HFFc6 (cell line): Measurements from ENCODE around the gene MAGEA2B. TPM values are rescaled to one million over a fixed set of nuclear protein-coding genes. Genes with fewer than 3 reads are reported as not detected.
"Not testable (repeated sequence)": the region's sequence is repeated elsewhere in the genome, so short reads cannot be mapped to it uniquely, and the experiment has no call there.

Experiments used
- DNase-seq: peaks from one replicate; pipeline ENCODE4 v3.0.0-alpha.2; 2018
- H3K27ac Mint-ChIP-seq: 2 replicates; pipeline ENCODE4 v1.8.0; 2020; ENCODE audit warnings: mild to moderate bottlenecking, mixed read lengths
- H3K27me3 Mint-ChIP-seq: 2 replicates; pipeline ENCODE4 v1.8.0; 2021; ENCODE audit warnings: mild to moderate bottlenecking, moderate library complexity, mixed read lengths; ENCODE audit not compliant: insufficient read depth
- H3K36me3 Mint-ChIP-seq: 2 replicates; pipeline ENCODE4 v1.8.0; 2021; ENCODE audit warnings: low read depth, mixed read lengths
- H3K4me1 Mint-ChIP-seq: 2 replicates; pipeline ENCODE4 v1.8.0; 2020; ENCODE audit warnings: low read depth, mixed read lengths
- H3K4me3 Mint-ChIP-seq: 2 replicates; pipeline ENCODE4 v1.8.0; 2020; ENCODE audit warnings: mild to moderate bottlenecking, moderate library complexity, mixed read lengths
- H3K9me3 Mint-ChIP-seq: 2 replicates; pipeline ENCODE4 v1.8.0; 2020; ENCODE audit warnings: mild to moderate bottlenecking, mixed read lengths
- long read RNA-seq: library from polyadenylated mRNA; unstranded; transcript quantifications from one replicate; pipeline ENCODE4 v2.0.0, GENCODE V29; 2019
- total RNA-seq, 6 experiments: library from RNA; stranded (reverse); fragmentation: NEBNext Ultra II Directional; extraction: Animal tissue kit (Norgen Biotek cat#: 25700); gene quantifications; 2 replicates in 1 of 6; 3 replicates in 5 of 6; pipeline ENCODE4 v1.2.3, GENCODE V29; 2021
- TF ChIP-seq, protein P1 (sequence below): fragments of 200-600 bp; sonication (generic); IDR thresholded peaks from 2 replicates; pipeline ENCODE4 v1.5.0; 2021; ENCODE audit warnings: antibody characterized with exemption, mild to moderate bottlenecking

The MAGEA2B gene, protein sequence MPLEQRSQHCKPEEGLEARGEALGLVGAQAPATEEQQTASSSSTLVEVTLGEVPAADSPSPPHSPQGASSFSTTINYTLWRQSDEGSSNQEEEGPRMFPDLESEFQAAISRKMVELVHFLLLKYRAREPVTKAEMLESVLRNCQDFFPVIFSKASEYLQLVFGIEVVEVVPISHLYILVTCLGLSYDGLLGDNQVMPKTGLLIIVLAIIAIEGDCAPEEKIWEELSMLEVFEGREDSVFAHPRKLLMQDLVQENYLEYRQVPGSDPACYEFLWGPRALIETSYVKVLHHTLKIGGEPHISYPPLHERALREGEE
- total RNA-seq, result not detected
- long read RNA-seq, result 0 reads

DNA sequence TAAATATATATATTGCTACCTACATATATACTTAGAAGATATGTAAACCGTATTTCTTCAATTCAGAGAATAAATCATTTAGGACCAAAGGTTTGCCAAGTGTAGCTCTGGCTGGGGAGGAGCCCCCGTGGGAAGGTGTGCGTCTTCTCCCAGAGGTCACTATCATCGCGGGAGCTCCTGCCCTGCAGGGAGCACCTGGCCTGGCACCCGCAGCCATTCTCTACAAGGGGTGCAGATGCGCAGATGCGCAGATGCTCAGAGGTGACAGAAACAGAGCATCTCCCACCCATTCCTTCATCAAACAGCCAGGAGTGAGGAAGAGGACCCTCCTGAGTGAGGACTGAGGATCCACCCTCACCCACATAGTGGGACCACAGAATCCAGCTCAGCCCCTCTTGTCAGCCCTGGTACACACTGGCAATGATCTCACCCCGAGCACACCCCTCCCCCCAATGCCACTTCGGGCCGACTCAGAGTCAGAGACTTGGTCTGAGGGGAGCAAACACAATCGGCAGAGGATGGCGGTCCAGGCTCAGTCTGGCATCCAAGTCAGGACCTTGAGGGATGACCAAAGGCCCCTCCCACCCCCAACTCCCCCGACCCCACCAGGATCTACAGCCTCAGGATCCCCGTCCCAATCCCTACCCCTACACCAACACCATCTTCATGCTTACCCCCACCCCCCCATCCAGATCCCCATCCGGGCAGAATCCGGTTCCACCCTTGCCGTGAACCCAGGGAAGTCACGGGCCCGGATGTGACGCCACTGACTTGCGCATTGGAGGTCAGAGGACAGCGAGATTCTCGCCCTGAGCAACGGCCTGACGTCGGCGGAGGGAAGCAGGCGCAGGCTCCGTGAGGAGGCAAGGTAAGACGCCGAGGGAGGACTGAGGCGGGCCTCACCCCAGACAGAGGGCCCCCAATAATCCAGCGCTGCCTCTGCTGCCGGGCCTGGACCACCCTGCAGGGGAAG, at the start of gene MAGEA2B:
MAGEA2B (plus strand) TSS at position 814 of the 973 bp plus-strand sequence. CDS start 2,479 bp downstream, outside the sequence.
- H3K4me3 Mint-ChIP-seq, H3K27me3 Mint-ChIP-seq, DNase-seq, H3K27ac Mint-ChIP-seq, H3K36me3 Mint-ChIP-seq, H3K4me1 Mint-ChIP-seq, H3K9me3 Mint-ChIP-seq: not testable (repeated sequence)

DNA sequence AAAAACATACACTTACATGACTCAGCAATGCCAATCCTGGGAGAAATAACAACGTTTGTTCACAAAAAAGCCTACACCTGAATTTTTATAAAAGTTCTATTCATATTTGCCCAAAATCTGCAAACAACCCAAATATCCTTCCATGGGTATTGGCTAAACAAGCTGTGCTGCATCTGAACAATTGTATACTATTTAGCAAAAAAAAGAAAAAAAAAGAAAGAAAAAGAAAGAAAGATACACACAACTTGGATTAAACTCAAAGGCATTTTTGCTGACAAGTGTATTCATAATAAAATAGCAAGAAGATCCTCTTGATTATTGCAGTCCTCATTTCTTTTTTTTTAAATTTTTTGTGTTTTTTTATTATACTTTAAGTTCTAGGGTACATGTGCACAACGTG, 40.3 kb upstream of the MAGEA2B start:
- no peak overlapping the region for H3K27ac Mint-ChIP-seq
- no peak overlapping the region for H3K4me3 Mint-ChIP-seq
- H3K9me3 Mint-ChIP-seq, result no peaks in the 10 kb centered on the region
- no peaks in the 10 kb centered on the region for H3K4me1 Mint-ChIP-seq
- DNase-seq, result no peak
- no peaks in the 10 kb centered on the region; the same call in 1 of the 2 replicates for H3K27me3 Mint-ChIP-seq
- H3K36me3 Mint-ChIP-seq, result no peaks in the 10 kb centered on the region
- TF ChIP-seq, protein P1, sequence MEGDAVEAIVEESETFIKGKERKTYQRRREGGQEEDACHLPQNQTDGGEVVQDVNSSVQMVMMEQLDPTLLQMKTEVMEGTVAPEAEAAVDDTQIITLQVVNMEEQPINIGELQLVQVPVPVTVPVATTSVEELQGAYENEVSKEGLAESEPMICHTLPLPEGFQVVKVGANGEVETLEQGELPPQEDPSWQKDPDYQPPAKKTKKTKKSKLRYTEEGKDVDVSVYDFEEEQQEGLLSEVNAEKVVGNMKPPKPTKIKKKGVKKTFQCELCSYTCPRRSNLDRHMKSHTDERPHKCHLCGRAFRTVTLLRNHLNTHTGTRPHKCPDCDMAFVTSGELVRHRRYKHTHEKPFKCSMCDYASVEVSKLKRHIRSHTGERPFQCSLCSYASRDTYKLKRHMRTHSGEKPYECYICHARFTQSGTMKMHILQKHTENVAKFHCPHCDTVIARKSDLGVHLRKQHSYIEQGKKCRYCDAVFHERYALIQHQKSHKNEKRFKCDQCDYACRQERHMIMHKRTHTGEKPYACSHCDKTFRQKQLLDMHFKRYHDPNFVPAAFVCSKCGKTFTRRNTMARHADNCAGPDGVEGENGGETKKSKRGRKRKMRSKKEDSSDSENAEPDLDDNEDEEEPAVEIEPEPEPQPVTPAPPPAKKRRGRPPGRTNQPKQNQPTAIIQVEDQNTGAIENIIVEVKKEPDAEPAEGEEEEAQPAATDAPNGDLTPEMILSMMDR, result no peak

DNA sequence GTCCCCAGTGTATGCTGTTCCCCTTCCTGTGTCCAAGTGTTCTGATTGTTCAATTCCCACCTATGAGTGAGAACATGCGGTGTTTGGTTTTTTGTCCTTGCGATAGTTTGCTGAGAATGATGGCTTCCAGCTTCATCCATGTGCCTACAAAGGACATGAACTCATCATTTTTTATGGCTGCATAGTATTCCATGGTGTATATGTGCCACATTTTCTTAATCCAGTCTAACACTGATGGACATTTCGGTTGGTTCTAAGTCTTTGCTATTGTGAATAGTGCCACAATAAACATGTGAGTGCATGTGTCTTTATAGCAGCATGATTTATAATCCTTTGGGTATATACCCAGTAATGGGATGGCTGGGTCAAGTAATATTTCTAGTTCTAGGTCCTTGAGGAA, 39.8 kb upstream of the MAGEA2B start:
- not testable (repeated sequence) for H3K9me3 Mint-ChIP-seq, H3K4me3 Mint-ChIP-seq, H3K27ac Mint-ChIP-seq, H3K27me3 Mint-ChIP-seq, H3K36me3 Mint-ChIP-seq, H3K4me1 Mint-ChIP-seq, DNase-seq

DNA sequence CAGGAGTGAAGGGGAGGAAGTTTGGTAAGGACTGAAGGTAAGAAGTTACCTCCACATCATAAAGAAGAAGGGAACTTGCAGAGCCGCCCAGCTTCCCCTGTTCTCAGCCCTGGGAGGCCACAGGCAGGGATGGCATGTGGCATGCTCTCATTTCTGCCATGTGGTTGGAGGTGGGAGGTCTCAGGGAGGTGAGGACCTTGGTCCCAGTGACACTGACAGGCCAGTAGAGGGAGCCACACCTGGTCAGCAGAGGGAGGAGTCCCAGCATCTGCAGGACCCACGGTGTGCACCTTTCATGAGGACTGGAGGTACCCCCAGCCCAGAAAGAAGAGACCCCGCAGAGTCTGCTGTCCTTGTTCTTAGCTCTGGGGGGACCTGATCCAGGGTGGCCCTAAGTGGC, 33.4 kb upstream of the MAGEA2B start:
- H3K36me3 Mint-ChIP-seq, H3K27me3 Mint-ChIP-seq, H3K4me3 Mint-ChIP-seq, H3K4me1 Mint-ChIP-seq, H3K9me3 Mint-ChIP-seq, H3K27ac Mint-ChIP-seq, DNase-seq: not testable (repeated sequence)

DNA sequence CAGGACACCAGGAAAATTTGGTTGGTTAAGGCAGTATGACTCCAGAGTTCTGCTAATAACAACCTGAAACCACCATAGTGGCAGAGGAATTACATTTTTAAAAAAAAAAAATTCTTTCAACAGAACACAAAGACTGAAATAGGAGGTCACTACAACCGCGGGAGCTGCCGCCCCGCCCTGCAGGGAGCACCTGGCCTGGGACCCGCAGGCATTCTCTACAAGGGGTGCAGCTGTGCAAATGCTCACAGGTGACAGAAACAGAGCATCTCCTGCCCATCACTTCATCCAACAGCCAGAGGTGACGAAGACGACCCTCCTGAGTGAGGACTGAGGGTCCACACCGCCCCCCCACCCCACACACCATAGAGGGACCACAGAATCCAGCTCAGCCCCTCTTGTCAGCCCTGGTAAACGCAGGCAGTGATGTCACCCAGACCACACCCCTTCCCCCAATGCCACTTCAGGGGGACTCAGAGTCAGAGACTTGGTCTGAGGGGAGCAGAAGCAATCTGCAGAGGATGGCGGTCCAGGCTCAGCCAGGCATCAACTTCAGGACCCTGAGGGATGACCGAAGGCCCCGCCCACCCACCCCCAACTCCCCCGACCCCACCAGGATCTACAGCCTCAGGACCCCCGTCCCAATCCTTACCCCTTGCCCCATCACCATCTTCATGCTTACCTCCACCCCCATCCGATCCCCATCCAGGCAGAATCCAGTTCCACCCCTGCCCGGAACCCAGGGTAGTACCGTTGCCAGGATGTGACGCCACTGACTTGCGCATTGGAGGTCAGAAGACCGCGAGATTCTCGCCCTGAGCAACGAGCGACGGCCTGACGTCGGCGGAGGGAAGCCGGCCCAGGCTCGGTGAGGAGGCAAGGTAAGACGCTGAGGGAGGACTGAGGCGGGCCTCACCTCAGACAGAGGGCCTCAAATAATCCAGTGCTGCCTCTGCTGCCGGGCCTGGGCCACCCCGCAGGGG, 16.2 kb upstream of the MAGEA2B start, which contains the start of gene MAGEA3:
MAGEA3 (plus strand) TSS at position 843 of the 980 bp plus-strand sequence. CDS start 2,039 bp downstream, outside the sequence.
- H3K27me3 Mint-ChIP-seq, H3K4me1 Mint-ChIP-seq, H3K36me3 Mint-ChIP-seq, DNase-seq, H3K4me3 Mint-ChIP-seq, H3K27ac Mint-ChIP-seq, H3K9me3 Mint-ChIP-seq: not testable (repeated sequence)

DNA sequence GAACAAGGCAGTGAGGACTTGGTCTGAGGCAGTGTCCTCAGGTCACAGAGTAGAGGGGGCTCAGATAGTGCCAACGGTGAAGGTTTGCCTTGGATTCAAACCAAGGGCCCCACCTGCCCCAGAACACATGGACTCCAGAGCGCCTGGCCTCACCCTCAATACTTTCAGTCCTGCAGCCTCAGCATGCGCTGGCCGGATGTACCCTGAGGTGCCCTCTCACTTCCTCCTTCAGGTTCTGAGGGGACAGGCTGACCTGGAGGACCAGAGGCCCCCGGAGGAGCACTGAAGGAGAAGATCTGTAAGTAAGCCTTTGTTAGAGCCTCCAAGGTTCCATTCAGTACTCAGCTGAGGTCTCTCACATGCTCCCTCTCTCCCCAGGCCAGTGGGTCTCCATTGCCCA, 14.0 kb upstream of the MAGEA2B start:
- not testable (repeated sequence) for H3K4me3 Mint-ChIP-seq, H3K4me1 Mint-ChIP-seq, H3K27ac Mint-ChIP-seq, H3K9me3 Mint-ChIP-seq, H3K27me3 Mint-ChIP-seq, DNase-seq, H3K36me3 Mint-ChIP-seq

DNA sequence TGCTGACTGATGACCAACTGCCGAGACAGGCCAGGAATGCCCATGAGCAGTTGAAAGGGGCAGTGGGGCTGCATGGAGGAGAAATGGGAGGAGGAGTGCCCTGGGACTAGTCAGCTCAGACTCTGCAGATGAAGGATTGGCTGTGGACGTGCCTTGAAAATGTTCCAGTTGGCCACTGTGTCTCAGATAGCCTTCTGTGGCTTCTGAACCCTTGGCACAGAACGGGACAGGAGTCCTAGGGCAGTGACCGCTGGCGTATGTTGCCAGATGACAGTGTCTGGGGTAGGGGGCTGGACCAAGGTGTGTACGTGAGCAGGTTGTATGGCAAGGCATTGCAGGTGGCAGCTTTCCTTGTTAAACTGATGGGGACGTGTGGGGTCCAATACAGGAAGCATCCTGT, 7.9 kb upstream of the MAGEA2B start:
- not testable (repeated sequence) for H3K36me3 Mint-ChIP-seq, DNase-seq, H3K9me3 Mint-ChIP-seq, H3K4me3 Mint-ChIP-seq, H3K27me3 Mint-ChIP-seq, H3K4me1 Mint-ChIP-seq, H3K27ac Mint-ChIP-seq

DNA sequence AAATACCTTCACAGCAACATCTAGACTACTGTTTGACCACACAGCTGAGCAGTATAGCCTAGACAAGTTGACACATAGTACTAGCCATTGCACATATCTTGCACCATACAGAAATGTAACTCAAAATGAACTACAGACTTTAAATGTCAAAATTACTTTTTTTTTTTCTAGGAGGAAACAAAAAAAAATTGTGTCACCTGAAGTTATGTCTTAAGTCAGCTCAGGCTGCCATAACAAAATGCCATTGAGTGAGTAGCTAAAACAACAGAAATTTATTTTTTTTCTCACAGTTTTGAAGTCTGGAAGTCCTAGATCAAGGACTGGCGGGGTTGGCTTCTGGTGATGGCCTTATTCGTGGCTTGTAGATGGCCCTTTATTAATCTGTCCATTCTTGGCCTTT, 5.3 kb upstream of the MAGEA2B start, which contains the start of gene CSAG2:
CSAG2 (minus strand) TSS at position 101 of the 400 bp plus-strand sequence. CDS start 161 bp downstream, outside the sequence.
- H3K27ac Mint-ChIP-seq, result not testable (repeated sequence)

DNA sequence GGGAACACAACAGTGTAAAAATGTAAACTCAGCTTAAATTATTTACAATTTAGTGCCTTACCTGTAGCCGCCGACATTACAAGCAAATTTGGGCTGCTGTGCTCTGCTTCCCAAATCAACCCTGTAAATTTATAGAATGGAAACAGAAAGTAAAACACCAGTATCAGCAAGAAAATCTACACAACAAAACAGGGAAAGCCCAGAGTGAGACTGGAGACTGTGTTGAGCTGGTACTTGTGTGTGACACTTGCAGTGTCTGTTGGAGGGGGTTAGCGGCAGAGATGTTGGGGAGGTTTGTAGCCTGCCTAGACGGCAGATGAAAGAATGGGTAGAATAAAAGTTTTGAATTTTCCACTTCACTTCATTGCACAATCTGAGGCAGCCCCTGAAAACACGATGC, 1.2 kb upstream of the MAGEA2B start:
- H3K27me3 Mint-ChIP-seq, H3K4me3 Mint-ChIP-seq, H3K36me3 Mint-ChIP-seq, H3K9me3 Mint-ChIP-seq, DNase-seq, H3K4me1 Mint-ChIP-seq, H3K27ac Mint-ChIP-seq: not testable (repeated sequence)

More for the DNA sequence above, 5.3 kb upstream of the MAGEA2B start, which contains the start of gene CSAG2:
- H3K4me1 Mint-ChIP-seq, H3K27me3 Mint-ChIP-seq, DNase-seq, H3K9me3 Mint-ChIP-seq, H3K36me3 Mint-ChIP-seq, H3K4me3 Mint-ChIP-seq: not testable (repeated sequence)
